HepG2 (cell line): Measurements from ENCODE around the gene CLEC2B.

Experiments used
- BHLHE40 ChIP-seq: IDR thresholded peaks from 2 replicates; pipeline ENCODE4 v1.6.1; 2011; ENCODE audit warnings: low read length, improper control_type of control experiment
- CCDC6 ChIP-seq: sonication (generic); formaldehyde crosslinking; IDR thresholded peaks from 2 replicates; pipeline ENCODE4 v1.8.1; 2022; ENCODE audit warnings: mild to moderate bottlenecking, missing genetic modification reagents, moderate library complexity
- EZH2 ChIP-seq: conservative IDR thresholded peaks from 2 replicates; pipeline ENCODE4 v1.6.1; 2012; ENCODE audit warnings: mild to moderate bottlenecking, low read depth, low read length, moderate library complexity
- HNRNPH1 ChIP-seq: fragments of 200-400 bp; formaldehyde crosslinking; optimal IDR thresholded peaks from 2 replicates; pipeline ENCODE3; 2017; ENCODE audit warnings: mild to moderate bottlenecking, low read depth, low read length
- KAT7 ChIP-seq: IDR thresholded peaks from 2 replicates; pipeline ENCODE4 v1.6.1; 2018; ENCODE audit warnings: borderline replicate concordance, missing compliant biosample characterization
- MIXL1 ChIP-seq: IDR thresholded peaks from 2 replicates; pipeline ENCODE4 v1.6.1; 2016
- PCBP1 ChIP-seq: fragments of 200-400 bp; formaldehyde crosslinking; IDR thresholded peaks from 2 replicates; pipeline ENCODE4 v1.6.1; 2017; ENCODE audit warnings: mild to moderate bottlenecking, low read depth, low read length, borderline replicate concordance
- REXO4 ChIP-seq: sonication (generic); formaldehyde crosslinking; IDR thresholded peaks from 2 replicates; pipeline ENCODE4 v1.8.0; 2022; ENCODE audit warnings: missing genetic modification reagents, mild to moderate bottlenecking, borderline replicate concordance
- RXRA ChIP-seq: sonication (generic); formaldehyde crosslinking; IDR thresholded peaks from 2 replicates; pipeline ENCODE4 v1.5.1; 2020; ENCODE audit warnings: missing genetic modification reagents
- ZBTB21 ChIP-seq: sonication (generic); formaldehyde crosslinking; IDR thresholded peaks from 2 replicates; pipeline ENCODE4 v1.4.0; 2020; ENCODE audit warnings: missing genetic modification reagents
- TF ChIP-seq, protein P1 (sequence below): sonication (generic); formaldehyde crosslinking; IDR thresholded peaks from 2 replicates; pipeline ENCODE4 v1.4.0; 2020; ENCODE audit warnings: mild to moderate bottlenecking, missing genetic modification reagents, borderline replicate concordance
- TF ChIP-seq, protein P2 (sequence below): sonication (generic); formaldehyde crosslinking; IDR thresholded peaks from 2 replicates; pipeline ENCODE4 v1.4.0; 2020; ENCODE audit warnings: mild to moderate bottlenecking, missing genetic modification reagents
- TF ChIP-seq, protein P3 (sequence below): sonication (generic); formaldehyde crosslinking; IDR thresholded peaks from 2 replicates; pipeline ENCODE4 v1.4.0; 2020; ENCODE audit warnings: missing genetic modification reagents, mild to moderate bottlenecking, borderline replicate concordance
- TF ChIP-seq, protein P4 (sequence below): sonication (generic); formaldehyde crosslinking; IDR thresholded peaks from 2 replicates; pipeline ENCODE4 v1.5.0; 2020; ENCODE audit warnings: mild to moderate bottlenecking, missing genetic modification reagents, moderate library complexity

DNA sequence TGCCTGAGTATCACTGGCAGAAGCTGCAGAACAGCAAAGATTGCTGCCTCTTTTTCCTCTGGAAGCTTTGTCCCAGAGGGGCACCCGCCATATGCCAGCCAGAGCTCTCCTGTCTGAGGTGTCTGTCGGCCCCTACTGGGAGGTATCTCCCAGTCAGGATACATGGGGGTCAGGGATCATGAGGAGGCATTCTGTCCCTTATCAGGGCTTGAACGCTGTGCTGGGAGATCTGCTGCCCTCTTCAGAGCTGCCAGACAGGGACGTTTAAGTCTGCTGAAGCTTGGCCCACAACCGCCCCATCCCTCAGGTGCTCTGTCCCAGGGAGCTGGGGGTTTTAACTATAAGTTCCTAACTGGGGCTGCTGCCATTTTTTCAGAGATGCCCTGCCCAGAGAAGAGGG is 20.3 kb downstream of the CLEC2B start:
- TF ChIP-seq EZH2 (no peak), PCBP1 (no peak), MIXL1 (CRISPR knock-in tag) (no peak), KAT7 (CRISPR knock-in tag) (no peak), BHLHE40 (no peak), RXRA (CRISPR knock-in tag) (no peak), ZBTB21 (no peak), REXO4 (CRISPR knock-in tag) (no peak), HNRNPH1 (no peak), CCDC6 (CRISPR knock-in tag) (no peak)
- TF ChIP-seq, protein P1, sequence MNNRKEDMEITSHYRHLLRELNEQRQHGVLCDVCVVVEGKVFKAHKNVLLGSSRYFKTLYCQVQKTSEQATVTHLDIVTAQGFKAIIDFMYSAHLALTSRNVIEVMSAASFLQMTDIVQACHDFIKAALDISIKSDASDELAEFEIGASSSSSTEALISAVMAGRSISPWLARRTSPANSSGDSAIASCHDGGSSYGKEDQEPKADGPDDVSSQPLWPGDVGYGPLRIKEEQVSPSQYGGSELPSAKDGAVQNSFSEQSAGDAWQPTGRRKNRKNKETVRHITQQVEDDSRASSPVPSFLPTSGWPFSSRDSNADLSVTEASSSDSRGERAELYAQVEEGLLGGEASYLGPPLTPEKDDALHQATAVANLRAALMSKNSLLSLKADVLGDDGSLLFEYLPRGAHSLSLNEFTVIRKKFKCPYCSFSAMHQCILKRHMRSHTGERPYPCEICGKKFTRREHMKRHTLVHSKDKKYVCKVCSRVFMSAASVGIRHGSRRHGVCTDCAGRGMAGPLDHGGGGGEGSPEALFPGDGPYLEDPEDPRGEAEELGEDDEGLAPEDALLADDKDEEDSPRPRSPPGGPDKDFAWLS (CRISPR knock-in tag), result no peak
- TF ChIP-seq, protein P2, sequence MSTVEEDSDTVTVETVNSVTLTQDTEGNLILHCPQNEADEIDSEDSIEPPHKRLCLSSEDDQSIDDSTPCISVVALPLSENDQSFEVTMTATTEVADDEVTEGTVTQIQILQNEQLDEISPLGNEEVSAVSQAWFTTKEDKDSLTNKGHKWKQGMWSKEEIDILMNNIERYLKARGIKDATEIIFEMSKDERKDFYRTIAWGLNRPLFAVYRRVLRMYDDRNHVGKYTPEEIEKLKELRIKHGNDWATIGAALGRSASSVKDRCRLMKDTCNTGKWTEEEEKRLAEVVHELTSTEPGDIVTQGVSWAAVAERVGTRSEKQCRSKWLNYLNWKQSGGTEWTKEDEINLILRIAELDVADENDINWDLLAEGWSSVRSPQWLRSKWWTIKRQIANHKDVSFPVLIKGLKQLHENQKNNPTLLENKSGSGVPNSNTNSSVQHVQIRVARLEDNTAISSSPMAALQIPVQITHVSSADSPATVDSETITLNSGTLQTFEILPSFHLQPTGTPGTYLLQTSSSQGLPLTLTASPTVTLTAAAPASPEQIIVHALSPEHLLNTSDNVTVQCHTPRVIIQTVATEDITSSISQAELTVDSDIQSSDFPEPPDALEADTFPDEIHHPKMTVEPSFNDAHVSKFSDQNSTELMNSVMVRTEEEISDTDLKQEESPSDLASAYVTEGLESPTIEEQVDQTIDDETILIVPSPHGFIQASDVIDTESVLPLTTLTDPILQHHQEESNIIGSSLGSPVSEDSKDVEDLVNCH (CRISPR knock-in tag), result no peak
- TF ChIP-seq, protein P3, sequence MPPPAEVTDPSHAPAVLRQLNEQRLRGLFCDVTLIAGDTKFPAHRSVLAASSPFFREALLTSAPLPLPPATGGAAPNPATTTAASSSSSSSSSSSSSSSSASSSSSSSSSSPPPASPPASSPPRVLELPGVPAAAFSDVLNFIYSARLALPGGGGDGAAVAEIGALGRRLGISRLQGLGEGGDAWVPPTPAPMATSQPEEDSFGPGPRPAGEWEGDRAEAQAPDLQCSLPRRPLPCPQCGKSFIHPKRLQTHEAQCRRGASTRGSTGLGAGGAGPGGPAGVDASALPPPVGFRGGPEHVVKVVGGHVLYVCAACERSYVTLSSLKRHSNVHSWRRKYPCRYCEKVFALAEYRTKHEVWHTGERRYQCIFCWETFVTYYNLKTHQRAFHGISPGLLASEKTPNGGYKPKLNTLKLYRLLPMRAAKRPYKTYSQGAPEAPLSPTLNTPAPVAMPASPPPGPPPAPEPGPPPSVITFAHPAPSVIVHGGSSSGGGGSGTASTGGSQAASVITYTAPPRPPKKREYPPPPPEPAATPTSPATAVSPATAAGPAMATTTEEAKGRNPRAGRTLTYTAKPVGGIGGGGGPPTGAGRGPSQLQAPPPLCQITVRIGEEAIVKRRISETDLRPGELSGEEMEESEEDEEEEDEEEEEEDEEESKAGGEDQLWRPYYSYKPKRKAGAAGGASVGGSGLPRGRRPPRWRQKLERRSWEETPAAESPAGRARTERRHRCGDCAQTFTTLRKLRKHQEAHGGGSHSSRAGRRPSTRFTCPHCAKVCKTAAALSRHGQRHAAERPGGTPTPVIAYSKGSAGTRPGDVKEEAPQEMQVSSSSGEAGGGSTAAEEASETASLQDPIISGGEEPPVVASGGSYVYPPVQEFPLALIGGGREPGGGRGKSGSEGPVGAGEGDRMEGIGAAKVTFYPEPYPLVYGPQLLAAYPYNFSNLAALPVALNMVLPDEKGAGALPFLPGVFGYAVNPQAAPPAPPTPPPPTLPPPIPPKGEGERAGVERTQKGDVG (CRISPR knock-in tag), result no peak
- TF ChIP-seq, protein P4, sequence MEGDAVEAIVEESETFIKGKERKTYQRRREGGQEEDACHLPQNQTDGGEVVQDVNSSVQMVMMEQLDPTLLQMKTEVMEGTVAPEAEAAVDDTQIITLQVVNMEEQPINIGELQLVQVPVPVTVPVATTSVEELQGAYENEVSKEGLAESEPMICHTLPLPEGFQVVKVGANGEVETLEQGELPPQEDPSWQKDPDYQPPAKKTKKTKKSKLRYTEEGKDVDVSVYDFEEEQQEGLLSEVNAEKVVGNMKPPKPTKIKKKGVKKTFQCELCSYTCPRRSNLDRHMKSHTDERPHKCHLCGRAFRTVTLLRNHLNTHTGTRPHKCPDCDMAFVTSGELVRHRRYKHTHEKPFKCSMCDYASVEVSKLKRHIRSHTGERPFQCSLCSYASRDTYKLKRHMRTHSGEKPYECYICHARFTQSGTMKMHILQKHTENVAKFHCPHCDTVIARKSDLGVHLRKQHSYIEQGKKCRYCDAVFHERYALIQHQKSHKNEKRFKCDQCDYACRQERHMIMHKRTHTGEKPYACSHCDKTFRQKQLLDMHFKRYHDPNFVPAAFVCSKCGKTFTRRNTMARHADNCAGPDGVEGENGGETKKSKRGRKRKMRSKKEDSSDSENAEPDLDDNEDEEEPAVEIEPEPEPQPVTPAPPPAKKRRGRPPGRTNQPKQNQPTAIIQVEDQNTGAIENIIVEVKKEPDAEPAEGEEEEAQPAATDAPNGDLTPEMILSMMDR (CRISPR knock-in tag), result no peak
